NT2/D1 (cell line): Measurements from ENCODE around the gene ADD3.

Experiments used
- SUZ12 ChIP-seq: IDR thresholded peaks from 2 replicates; pipeline ENCODE4 v1.6.1; 2011; ENCODE audit not compliant: insufficient read length, insufficient read depth; ENCODE audit errors: extremely low read depth
- YY1 ChIP-seq: IDR thresholded peaks from 2 replicates; pipeline ENCODE4 v1.6.1; 2011; ENCODE audit not compliant: insufficient read length, insufficient read depth
- ZNF274 ChIP-seq: IDR thresholded peaks from 2 replicates; pipeline ENCODE4 v1.6.1; 2011; ENCODE audit warnings: mild to moderate bottlenecking, low read depth, low read length

DNA sequence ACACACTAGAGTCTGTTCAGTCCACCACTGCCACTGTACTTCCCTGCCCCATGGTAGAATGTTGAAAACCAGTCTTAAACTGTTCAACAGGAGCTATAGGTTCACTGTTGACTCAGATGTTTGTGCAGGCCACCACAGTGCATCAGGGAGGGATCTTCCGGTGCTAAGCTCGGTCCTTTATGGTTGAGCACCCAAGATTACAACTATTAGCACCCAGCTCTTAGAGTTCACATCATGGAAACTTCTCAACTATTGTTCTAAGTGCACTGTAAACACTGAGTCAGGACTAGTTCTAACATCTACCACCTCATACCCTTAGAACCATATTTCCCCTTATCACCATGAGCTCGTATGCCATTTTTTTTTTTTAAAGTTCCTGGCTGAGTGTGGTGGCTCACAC is 102.6 kb downstream of the ADD3 start:
- TF ChIP-seq SUZ12 (no peak), YY1 (no peak), ZNF274 (no peak)
